HG03354 (cell line): Measurements from ENCODE around the gene LAMB1.
"Not testable (repeated sequence)": the region's sequence is repeated elsewhere in the genome, so short reads cannot be mapped to it uniquely, and the experiment has no call there.

ENCODE experiments used
- ATAC-seq: cut with Tn5 transposase; IDR thresholded peaks from one replicate; pipeline ENCODE4 v1.9.1; 2021; ENCODE audit warnings: mild to moderate bottlenecking; ENCODE audit not compliant: unreplicated experiment, poor library complexity, severe bottlenecking

Gene LAMB1

GRCh38 chr7:108002726-108003598 is at the start of gene LAMB1:
TSS of gene LAMB1 (minus strand) at chr7:108003161. CDS start at chr7:108002885, 276 bp downstream.
- no peak for ATAC-seq

GRCh38 chr7:108051454-108051853 is 48.5 kb upstream of the LAMB1 start:
- ATAC-seq: no peak

DNA sequence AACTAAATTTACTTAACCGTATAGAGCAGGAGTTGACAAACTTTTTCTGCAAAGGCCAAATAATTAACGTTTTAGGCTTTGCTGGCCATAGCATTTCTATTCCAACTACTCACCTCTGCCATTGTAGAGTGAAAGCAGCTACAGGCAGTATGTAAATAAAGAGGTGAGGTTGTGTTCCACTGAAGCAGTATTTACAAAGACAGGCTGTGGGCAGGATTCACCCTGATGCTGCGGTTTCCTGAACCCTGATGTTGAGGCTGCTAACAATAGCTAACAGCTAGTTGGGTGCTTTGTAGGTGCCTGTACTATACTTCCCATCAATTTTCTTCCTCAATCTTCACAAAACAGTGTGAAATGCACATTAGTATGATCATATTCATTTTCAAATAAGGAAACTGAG is 47.0 kb upstream of the LAMB1 start:
- no peak for ATAC-seq

GRCh38 chr7:108048422-108048821 is 45.5 kb upstream of the LAMB1 start:
- ATAC-seq: no peak

DNA sequence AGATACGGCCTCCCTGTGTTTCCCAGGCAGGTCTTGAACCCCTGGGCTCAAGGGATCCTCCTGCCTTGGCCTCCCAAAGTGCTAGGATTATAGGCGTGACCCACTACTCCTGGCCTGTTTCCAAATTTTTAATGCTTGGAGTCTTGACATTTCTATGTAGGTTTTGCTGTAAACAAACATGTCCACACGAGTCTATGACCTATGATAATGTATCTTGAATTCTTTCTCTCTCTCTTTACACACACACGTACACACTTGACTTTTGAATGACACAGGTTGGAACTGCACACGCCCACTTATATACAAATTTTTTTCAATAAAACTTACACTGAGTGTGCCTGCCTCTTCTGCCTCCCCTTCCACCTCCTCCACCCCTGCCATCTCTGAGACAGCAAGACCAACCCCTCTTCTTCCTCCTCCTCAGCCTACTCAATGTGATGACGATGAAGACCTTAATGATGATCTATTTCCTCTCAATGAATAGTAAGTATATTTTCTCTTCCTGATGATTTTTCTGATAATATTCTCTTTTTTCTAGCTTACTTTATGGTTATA is 44.1 kb upstream of the LAMB1 start:
- ATAC-seq: no peak

- no peak for ATAC-seq
These were observed 42.7 kb upstream of the LAMB1 start for GRCh38 chr7:108045669-108046068.

DNA sequence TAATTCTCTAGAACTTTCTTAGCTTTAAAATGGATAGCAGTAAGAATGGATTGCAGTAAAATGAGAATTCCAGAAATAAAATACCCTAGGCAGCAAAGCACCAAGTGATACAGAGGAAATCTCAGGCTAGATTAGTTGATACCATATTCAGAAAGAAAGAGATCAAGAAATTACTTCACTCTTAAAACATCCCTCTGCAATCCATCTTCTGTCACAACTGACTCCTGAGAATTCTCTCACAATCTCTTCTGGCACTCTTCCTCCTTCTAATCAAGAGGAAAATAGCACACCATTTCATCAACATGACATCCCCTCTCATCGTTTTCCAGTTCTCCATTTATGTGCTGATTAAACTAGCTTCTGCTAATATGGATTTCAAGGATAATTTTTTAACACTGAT is 42.2 kb upstream of the LAMB1 start:
- ATAC-seq: no peak

DNA sequence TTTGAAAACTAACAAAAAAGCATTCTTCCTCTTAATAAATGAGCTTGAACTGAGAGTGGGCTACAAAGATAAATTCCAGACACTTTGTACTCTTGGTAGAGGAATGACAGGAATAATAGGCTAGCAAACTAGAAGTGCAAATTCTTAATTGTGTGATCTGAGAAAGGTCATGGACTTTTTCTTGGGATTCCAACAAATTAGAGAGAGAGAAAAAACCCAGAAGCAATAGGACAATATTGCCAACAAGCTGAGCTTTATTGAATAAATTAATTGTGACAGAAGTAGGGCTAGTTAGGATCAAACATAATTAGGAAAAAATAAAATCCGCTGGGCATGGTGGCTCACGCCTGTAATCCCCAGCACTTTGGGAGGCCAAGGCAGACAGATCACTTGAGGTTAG is 41.4 kb upstream of the LAMB1 start:
- ATAC-seq: no peak

DNA sequence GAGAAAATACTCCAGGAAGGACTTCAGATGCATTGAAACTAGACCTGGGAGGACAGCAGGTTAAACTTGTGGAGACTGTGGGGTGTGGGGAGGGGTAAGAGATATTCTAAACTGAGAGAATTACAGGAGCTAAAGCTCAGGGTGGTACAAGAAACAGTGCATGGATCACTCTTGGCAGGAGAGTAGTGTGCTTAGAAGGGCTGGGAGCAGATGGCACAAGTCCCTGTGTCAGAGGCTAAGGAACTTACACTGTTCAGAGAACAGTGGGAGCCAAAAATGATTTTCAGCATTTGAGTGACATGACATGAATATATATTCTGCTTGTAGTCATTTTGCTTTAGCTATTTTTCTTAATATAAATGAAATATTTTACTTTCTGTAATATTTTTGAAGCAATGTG is 36.0 kb upstream of the LAMB1 start:
- no peak for ATAC-seq

GRCh38 chr7:108037741-108038140 is 34.8 kb upstream of the LAMB1 start:
- ATAC-seq: no peak

- ATAC-seq: no peak
These were observed 34.2 kb upstream of the LAMB1 start for GRCh38 chr7:108037140-108037539.

DNA sequence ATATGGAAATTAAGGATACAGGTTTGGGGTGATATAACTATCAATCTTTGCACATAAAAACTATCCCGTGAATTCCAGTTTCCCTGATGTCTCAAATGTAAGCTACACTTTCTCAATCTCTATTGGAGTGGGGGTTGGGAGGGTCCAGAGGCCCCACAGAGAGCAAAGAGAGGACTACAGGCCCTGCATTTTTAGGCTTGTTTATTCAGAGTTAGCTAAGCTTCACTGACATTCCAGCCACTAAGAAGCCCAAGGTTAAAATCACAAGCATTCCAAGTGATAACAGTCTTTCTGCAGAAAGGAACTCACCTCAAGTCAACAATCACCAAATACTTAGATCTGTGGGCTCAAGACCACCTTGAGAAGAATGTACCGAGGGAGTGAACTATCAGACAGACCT is 31.6 kb upstream of the LAMB1 start:
- no peak for ATAC-seq

DNA sequence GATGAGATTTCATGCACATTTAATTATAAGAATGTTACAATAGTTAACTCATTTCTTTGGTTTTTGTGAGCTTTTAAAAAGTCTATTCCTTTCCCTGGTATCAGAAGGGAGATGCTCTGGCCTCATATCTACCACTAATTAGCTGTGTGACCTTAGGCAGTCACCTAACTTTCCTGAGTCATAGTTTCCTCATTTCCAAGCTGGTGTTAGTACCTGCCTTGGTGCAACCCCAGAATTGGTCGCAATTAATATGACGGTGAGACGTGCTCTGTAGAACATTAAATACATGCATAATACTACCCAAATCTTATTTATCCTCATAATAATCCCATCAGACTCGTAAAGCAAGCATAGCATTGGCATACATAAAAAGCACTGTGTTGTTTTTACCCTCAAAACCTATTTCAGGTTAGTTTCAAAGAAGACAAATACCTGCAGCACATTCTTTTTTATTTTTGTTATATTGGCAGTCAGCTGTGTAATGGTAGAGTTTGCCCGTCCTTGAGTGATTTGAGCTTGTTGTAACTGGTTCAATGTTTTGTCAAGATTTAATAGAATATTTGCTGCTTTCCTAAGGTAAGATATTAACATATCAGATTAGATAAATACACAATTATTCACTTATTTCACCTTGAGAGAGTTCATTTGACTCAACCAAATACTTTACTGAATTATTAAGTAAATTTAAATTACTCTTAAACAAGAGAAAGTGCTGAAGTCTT is 31.0 kb upstream of the LAMB1 start:
- no peak for ATAC-seq

DNA sequence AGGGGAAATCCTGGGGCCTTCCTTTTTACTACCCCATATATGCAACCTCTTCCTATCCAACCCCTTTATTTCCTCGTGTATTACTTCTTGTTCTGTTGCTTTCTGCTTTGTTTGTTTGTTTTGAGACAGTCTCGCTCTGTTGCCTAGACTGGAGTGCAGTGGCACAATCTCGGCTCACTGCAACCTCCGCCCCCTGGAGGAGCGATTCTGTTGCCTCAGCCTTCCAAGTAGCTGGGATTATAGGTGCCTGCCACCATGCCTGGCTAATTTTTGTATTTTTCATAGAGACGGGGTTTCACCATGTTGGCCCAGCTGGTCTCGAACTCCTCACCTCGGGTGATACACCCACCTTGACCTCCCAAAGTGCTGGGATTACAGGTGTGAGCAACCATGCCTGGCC is 30.3 kb upstream of the LAMB1 start:
- ATAC-seq: not testable (repeated sequence)

- no peak for ATAC-seq
These were observed 27.6 kb upstream of the LAMB1 start for GRCh38 chr7:108030516-108030915.

DNA sequence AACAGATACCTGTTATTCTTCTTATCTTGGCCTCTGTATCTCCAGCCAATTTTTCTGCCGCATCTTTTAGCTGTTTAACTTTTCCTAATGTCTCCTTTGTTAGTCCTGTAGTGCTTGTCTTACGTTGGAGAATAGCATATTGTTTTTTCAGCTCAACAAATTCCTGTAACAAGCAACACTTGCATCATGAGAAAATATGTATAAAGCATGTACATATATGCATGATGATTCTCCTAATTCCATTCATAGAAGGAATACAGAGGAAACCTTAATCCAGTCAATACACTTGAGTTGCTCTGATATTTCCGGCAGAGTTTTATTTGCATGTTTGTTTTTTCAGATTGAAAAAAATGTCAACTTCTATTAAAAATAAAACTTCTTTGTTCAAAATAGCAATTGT is 26.1 kb upstream of the LAMB1 start:
- no peak for ATAC-seq

GRCh38 chr7:108028111-108028510 is 25.1 kb upstream of the LAMB1 start:
- no peak for ATAC-seq

DNA sequence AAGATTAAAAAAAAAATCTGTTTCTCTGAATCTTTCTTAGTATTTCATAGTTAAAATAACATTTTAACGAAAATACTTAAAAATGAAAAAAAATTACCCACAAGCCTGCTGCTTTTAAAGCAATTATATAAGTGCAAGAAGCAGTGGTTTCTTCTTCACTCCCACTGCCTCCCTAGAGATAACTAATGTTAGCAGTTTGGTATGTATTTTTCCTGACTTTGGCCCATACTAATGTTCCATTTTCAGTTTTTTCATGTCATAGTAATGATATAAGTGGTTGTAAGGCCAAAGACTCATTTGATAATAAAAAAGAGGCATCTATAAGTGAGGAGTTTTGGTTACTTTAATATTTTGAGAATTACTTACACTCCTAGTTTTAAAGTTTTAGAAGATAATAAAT is 24.3 kb upstream of the LAMB1 start:
- no peak for ATAC-seq

DNA sequence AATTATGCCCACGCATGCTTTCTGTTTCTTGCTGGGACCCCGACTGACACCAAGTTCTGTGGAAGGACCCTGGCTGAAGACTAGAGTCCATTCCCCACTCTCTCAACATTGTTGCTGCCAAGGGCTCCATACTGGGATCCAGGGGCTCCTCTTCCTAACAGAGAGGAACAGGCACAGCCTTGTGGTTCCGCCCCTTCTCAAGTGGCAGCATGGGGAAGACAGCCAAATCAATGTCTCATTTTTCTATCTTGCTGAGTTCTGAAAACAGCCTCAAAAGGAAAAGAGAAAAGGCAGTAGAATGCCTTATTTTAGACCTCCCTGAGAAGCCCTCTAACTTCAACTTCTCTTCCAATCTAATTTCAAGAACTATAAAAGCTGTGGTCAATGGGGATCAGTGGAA is 23.7 kb upstream of the LAMB1 start:
- ATAC-seq: no peak

- ATAC-seq: no peak
These were observed 23.2 kb upstream of the LAMB1 start for GRCh38 chr7:108026116-108026515.

DNA sequence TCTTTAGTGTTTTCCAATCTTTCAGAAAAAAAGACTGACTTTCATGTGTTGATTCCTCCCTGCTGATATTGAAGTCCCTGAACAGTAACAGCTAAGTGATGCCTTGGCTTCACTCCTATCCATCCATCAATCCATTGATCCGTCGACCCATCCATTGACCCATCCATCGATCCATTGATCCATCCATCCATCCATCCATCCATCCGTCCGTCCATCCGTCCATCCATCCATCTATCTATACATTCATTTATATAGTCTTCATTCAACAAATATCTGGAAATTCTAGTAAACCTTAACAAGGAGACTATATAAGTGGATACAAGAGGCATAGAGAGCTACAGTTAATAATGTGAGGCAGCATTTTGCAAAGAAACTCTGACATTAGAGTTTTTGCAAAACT is 21.6 kb upstream of the LAMB1 start:
- ATAC-seq: no peak
